ENCODE results near the gene IP6K1. TPM values are rescaled to one million over a fixed set of nuclear protein-coding genes. Genes with fewer than 3 reads are reported as not detected.

IP6K1 gene
- total RNA-seq, 1 experiment from 2014 or later = 44.8 TPM

DNA sequence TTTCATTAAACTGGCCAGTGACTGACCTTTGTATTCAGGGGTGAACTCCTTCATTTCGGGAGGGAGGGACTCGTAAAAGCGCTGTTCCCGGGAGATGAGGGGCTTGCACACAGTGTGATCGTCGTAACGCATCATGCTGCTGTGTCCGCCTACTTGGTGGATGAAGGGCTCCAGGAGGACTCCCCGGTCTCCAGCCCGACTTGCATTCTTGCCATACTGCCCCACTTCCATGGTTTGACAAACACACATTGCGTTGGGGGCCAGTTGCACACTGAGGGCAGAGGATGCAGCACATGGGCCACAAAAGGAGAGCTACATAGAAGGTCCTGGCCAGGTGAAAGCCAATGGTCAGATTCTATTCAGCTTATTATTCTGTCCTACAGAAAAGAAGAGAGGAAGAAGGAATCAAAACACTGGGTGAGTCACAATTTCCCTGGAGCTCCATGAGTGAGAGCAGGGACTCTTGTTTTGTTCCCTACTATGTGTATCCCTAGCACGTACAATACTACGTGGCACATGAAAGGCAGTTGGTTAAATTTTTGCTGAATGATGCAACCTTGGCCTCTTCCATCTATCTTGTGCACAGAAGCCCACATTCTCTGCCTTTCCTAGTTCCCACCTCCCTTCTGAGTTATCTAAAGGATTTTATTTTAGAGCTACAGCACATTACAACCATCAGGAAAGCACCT lies 38.4 kb downstream of the IP6K1 start:
- Mint-ChIP-seq H3K27me3 (ENCODE audit: insufficient read depth, unreplicated experiment) (no peaks in the 10 kb centered on the region), H3K27ac (ENCODE audit: low read depth, unreplicated experiment) (peak overlapping the region; percentile 32), H3K4me3 (ENCODE audit: unreplicated experiment) (no peak overlapping the region), H3K36me3 (ENCODE audit: insufficient read depth, unreplicated experiment) (peaks cover 45% of the 10 kb centered on the region), H3K4me1 (ENCODE audit: insufficient read depth, unreplicated experiment) (peaks cover 22% of the 10 kb centered on the region), H3K9me3 (ENCODE audit: unreplicated experiment) (no peaks in the 10 kb centered on the region)
- intact Hi-C loops (cut with micrococcal nuclease) = no loop called here
- POLR2A ChIA-PET = interaction anchor here (0.9 to 1.9 kb wide), 3 partner anchors 9 to 25 kb away, joined by 3 to 7 read pairs (median 4); partner anchors contain the start of gene GMPPB
- CTCF ChIA-PET = interaction anchor here (0.8 kb wide), 1 partner anchor 38 kb away, joined by 3 read pairs; the partner anchor contains the start of gene IP6K1
- BruUV-seq (replicated peaks) = no TSS peak
- TF ChIP-seq, protein P1, sequence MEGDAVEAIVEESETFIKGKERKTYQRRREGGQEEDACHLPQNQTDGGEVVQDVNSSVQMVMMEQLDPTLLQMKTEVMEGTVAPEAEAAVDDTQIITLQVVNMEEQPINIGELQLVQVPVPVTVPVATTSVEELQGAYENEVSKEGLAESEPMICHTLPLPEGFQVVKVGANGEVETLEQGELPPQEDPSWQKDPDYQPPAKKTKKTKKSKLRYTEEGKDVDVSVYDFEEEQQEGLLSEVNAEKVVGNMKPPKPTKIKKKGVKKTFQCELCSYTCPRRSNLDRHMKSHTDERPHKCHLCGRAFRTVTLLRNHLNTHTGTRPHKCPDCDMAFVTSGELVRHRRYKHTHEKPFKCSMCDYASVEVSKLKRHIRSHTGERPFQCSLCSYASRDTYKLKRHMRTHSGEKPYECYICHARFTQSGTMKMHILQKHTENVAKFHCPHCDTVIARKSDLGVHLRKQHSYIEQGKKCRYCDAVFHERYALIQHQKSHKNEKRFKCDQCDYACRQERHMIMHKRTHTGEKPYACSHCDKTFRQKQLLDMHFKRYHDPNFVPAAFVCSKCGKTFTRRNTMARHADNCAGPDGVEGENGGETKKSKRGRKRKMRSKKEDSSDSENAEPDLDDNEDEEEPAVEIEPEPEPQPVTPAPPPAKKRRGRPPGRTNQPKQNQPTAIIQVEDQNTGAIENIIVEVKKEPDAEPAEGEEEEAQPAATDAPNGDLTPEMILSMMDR (IDR thresholded peaks at IDR 0.05; ENCODE audit: unreplicated experiment) = no peak
- DNase-seq (ENCODE audit: unreplicated experiment) = peak; percentile 63

DNA sequence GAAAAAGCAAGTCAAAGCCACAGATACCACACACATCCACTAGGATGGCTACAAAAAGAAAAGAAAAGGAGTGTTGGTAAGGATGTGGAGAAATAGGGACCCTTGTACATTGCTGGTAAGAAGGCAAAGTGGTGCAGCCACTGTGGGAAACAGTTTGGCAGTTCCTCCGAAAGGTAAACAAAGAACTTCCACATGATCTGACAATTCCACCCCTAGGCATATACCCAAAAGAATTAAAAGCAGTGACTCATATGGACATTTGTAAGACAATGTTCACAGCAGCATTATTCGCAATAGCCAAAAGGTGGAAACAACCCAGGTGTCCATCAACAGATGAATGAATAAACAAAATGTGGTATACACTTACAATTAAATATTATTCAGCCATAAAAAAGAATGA lies 40.4 kb downstream of the IP6K1 start:
- intact Hi-C loops (cut with micrococcal nuclease) = no loop called here
- Mint-ChIP-seq H3K27ac (ENCODE audit: low read depth, unreplicated experiment) (peak overlapping the region; percentile 35), H3K9me3 (ENCODE audit: unreplicated experiment) (no peaks in the 10 kb centered on the region), H3K4me3 (ENCODE audit: unreplicated experiment) (no peak overlapping the region), H3K36me3 (ENCODE audit: insufficient read depth, unreplicated experiment) (peaks cover 60% of the 10 kb centered on the region), H3K27me3 (ENCODE audit: insufficient read depth, unreplicated experiment) (no peaks in the 10 kb centered on the region), H3K4me1 (ENCODE audit: insufficient read depth, unreplicated experiment) (peaks cover 22% of the 10 kb centered on the region)
- TF ChIP-seq, protein P1 (IDR thresholded peaks at IDR 0.05; ENCODE audit: unreplicated experiment) = no peak
- DNase-seq (ENCODE audit: unreplicated experiment) = peak; percentile 88
- ChIA-PET POLR2A (interaction anchor here (0.7 to 2.0 kb wide), 2 partner anchors 17 to 480 kb away, joined by 3 to 8 read pairs; no protein-coding TSS in a partner anchor), CTCF (interaction anchor here (0.8 kb wide), 1 partner anchor 54 kb away, joined by 4 read pairs; no protein-coding TSS in a partner anchor)
- BruUV-seq (replicated peaks) = no TSS peak

DNA sequence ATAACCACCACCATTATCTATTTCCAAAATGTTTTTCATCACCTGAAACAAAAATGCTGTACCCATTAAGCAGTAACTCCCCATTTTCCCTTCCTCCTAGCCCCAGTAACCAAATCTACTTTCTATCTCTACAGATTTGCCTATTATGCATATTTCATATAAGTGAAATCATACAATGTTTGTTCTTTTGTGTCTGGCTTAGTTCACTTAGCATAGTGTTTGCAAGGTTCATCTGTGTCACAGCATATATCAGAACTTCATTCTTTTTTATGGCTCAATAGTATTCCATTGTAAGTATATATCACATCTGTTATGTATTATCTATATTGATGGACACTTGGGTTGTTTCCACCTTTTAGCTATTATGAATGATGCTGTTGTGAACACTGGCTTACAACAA lies 45.9 kb downstream of the IP6K1 start:
- no peak for DNase-seq (ENCODE audit: unreplicated experiment)
- POLR2A ChIA-PET = no interaction called here
- peaks cover 8% of the 10 kb centered on the region for H3K4me1 Mint-ChIP-seq (ENCODE audit: insufficient read depth, unreplicated experiment)
- H3K27ac Mint-ChIP-seq (ENCODE audit: low read depth, unreplicated experiment) = no peak overlapping the region
- CTCF ChIA-PET = interaction anchor here (0.6 kb wide), 1 partner anchor 9 kb away, joined by 3 read pairs; no protein-coding TSS in a partner anchor
- no TSS peak for BruUV-seq (replicated peaks)
- no peak overlapping the region for H3K4me3 Mint-ChIP-seq (ENCODE audit: unreplicated experiment)
- H3K36me3 Mint-ChIP-seq (ENCODE audit: insufficient read depth, unreplicated experiment) = peaks cover 73% of the 10 kb centered on the region
- intact Hi-C loops (cut with micrococcal nuclease) = no loop called here
- H3K27me3 Mint-ChIP-seq (ENCODE audit: insufficient read depth, unreplicated experiment) = no peaks in the 10 kb centered on the region
- TF ChIP-seq, protein P1 (IDR thresholded peaks at IDR 0.05; ENCODE audit: unreplicated experiment) = no peak
- H3K9me3 Mint-ChIP-seq (ENCODE audit: unreplicated experiment) = no peaks in the 10 kb centered on the region

DNA sequence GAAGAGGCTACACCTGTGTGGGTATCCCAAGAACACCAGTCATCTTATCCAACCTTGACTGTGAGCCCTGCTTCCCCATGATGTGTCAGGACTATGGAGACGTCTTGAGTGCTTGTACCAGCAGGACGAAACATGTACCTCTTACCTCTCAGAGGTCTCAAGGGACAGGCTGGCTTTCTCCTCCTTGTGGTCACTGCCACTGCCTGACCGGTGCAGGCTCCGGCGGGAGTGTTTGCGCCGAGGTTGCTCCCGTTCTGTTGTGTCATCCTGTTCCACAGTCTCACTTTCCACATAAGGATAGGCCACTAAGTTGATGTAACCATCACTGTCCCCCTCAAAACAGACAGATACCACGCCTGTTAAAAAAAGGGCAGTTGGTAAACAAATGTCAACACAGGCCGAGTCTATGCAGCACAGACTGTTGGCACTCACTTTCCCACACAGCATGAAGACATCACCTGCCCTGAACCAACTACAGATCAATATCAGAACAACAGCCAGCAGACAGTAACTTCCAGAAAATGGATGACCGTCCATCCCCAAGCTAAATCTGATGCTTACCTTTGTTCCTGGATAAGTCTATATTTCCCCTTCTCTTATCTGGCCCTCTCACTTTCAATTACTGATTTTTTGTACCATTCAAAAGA lies 48.2 kb downstream of the IP6K1 start:
- DNase-seq (ENCODE audit: unreplicated experiment) = no peak
- CTCF ChIA-PET = interaction anchor here (0.6 to 1.6 kb wide), 2 partner anchors 84 to 101 kb away, joined by 3 read pairs; no protein-coding TSS in a partner anchor
- Mint-ChIP-seq H3K36me3 (ENCODE audit: insufficient read depth, unreplicated experiment) (peaks cover 77% of the 10 kb centered on the region), H3K4me3 (ENCODE audit: unreplicated experiment) (no peak overlapping the region), H3K27ac (ENCODE audit: low read depth, unreplicated experiment) (no peak overlapping the region), H3K9me3 (ENCODE audit: unreplicated experiment) (no peaks in the 10 kb centered on the region), H3K27me3 (ENCODE audit: insufficient read depth, unreplicated experiment) (no peaks in the 10 kb centered on the region), H3K4me1 (ENCODE audit: insufficient read depth, unreplicated experiment) (peaks cover 4% of the 10 kb centered on the region)
- BruUV-seq (replicated peaks) = no TSS peak
- POLR2A ChIA-PET = no interaction called here
- intact Hi-C loops (cut with micrococcal nuclease) = no loop called here
- TF ChIP-seq, protein P1 (IDR thresholded peaks at IDR 0.05; ENCODE audit: unreplicated experiment) = no peak
